ENCODE measurements around the gene SYNC.

The SYNC gene

GRCh38 chr1:32702599-32703478, at the start of gene SYNC:
Gene SYNC (minus strand): TSS chr1:32702770. CDS start chr1:32702660, 110 bp downstream.
- DNase-seq: peak; percentile 13

DNA sequence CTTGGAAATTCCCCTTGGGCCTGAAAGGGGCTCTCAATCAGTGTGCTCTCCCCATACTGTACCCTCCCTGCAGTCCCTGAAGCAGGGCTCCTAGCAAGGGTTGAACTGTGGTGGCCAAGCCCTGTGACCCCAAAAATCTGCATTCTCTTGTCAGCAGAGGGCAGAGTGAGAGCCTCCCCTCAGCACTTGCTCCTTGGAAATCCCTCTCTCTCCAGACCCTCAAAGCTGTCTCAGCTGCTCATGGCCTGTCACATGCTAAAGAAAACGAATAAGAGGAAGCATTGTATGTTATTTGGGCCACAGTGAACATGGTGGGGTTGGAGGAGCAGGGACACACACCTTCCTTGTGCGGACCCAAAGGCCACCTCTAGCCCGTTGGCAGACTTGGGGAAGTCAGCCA, 47.2 kb upstream of the SYNC start:
- DNase-seq: no peak

GRCh38 chr1:32749332-32749731, 46.8 kb upstream of the SYNC start:
- DNase-seq: no peak

DNA sequence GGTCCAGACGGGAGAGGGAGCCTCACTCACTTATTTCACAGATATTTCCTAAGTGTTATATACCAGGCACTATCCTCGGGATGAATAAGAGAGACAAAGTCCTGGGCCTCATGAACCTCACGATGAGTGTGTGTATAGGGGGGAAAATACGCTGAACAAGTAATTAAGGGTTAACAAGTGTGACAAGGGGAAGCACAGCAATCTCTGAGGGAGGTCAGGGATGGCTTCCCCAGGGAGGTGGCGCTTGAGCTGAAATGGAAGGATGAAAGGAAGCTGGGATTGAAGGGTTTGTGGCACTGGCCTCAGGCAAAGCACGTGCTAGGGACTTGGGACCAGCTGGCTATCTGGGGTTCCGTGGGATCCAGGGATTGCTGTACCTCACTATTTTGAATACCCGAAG, 46.4 kb upstream of the SYNC start:
- DNase-seq: no peak

GRCh38 chr1:32748348-32748747, 45.8 kb upstream of the SYNC start:
- no peak for DNase-seq

GRCh38 chr1:32746130-32746529, 43.6 kb upstream of the SYNC start:
- no peak for DNase-seq

GRCh38 chr1:32744071-32744425, 41.5 kb upstream of the SYNC start:
- no peak for DNase-seq

- DNase-seq: no peak
Observed at GRCh38 chr1:32743380-32744070, 41.0 kb upstream of the SYNC start.

DNA sequence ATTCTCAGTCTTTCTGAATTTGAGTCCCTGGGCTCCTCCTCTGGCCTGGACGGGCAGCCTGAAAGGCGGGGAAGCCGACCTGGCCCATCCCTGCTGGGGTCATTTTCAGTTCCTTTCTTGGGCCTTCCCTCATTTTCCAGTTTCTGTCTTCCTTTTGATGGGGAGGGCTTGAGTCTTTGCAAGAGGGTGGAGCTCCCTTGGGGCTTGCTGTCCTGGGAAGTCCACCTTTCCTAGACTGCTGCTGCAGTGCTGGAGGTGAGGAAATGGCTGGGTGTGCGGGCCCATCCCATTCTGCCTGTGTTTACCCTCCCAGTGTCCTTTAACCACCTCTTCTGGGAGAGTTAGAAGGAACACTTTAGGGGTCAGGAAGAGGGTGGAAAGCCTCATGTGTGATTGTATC, 40.4 kb upstream of the SYNC start:
- no peak for DNase-seq

- DNase-seq: no peak
Observed at GRCh38 chr1:32742199-32742947, 39.8 kb upstream of the SYNC start.

GRCh38 chr1:32741413-32742198, 39.0 kb upstream of the SYNC start:
- no peak for DNase-seq

DNA sequence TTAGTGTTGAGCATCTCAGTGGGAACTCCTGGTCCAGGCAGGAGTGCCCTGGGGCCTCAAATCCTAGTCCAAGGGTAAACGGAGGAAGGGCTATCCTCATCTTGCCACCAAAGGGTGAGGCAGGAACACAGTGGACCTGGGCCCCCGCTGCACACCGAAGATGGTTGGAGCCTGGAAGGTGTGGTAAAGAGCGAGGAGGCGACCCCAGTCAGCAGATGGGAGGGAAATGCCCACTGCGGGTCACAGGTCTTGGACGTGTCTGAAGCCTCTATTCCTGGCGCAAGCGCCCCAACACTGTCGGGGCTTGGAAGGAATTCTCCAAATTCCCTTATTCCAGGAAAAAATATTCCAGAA, 38.5 kb upstream of the SYNC start:
- no peak for DNase-seq

DNA sequence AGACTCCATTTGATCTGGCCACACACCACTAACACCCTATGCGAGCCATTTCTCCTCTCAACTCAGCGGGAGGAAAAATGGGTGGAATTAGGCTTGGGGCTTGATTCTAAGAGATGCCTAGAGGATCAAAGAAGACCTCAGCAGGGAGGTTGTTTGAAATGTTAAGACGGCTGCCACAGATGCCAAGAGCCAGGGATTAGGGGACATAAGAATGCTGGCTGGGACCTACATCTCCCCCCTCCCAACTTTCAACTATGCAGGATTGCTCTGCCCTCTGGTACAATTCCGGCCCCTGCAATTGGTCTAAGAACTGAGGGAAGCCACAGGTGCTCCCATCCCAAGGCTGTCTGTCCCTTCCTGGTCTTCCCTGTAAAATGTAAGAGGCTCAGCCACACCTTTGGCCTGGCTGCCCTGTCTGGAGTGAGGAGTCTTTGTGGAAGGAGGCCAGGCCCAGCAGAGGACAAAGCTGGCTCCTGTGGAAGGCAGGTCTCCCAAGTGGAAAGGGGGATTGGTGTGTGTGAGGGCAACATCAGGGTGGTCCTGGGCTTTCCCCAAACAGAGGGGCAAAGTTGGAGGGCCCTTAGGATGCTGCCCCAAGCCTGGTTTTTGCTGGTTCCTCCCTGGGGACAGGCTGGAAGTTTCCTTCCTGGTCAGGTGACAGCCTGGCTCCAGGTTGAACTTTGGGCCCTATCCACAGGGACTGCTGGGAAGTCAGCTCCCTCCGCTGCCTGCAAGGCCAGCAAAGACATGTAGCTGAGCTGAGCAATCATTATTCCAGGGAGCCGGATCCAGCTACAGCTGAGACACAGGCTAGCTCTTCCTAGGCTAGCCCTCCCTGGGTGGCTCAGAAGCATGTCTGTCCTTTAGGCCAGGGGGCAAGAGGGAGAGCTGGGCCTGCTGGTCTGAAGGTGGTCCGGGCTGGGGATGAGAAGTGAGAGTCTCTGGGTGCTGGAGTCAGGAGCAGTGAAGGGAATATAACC, 34.5 kb upstream of the SYNC start:
- no peak for DNase-seq

DNA sequence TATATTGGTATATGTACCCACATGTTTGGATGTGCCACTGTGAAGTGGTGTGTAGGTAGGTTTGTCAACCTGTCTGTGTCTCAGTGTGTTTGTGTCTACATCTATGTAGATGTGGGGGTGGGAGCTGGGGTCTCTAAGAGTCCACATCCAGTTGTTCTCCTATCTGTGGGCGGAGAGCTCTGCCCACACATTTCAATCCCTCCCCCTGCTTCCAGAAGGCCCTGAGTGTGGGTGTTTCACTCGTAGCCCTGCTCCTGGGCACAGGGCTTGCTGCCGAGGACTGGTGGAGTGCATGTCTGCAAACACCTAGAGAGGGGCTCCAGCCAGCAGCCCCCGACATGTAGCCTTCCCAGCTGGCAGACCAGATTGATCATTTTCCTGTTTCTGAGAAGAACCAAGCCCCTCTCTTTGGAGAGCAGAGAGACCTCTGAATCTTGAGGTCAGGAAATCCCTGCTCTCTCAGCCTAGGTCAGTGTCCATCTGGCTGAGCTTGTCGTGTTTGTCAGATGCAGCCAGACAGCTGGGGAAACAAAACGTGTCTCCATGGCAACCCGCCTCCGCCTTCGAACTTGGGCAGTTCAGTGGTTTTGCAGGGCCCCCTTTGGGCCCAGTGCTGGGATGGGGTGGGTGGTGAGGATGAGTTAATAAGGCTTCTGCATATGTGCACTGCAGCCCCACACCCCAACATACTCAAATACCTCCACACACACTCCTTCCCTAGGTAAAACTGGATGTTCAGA, 31.2 kb upstream of the SYNC start:
- no peak for DNase-seq

DNA sequence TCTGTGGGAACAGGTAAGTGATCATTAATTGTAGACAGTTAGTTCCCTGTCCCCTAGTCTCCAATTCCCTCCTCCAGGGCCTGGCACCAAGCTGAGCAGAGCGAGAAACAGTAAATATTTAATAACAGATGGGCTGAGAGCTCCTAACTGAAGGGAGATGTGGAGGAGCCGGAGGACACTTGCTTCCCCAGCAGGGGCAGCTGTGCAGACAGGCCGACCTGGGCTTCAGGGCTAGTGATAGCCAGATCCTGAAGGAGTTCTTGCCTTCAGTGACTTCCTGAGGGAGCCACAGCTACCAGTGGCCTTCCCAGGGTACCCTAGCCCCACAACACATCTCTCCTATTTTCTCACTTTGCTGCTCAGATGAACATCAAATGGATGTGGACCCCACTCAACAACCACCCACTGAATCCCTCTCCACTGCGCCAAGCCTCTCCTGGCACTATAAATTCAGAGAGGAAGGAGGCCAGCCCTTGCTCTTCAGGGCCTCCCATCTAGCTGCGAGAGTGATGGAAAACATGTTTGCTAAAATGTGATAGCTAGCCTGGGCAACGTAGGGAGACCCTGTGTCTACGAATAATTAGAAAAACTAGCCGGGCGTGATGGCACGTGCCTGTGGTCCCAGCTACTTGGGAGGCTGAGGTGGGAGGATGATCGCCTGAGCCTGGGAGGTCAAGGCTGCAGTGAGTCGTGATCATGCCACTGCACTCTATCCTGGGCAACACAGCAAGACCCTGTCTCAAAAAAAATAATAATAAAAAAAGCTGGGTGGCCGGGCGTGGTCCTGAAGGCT, 26.9 kb upstream of the SYNC start:
- DNase-seq: peak; percentile 19

DNA sequence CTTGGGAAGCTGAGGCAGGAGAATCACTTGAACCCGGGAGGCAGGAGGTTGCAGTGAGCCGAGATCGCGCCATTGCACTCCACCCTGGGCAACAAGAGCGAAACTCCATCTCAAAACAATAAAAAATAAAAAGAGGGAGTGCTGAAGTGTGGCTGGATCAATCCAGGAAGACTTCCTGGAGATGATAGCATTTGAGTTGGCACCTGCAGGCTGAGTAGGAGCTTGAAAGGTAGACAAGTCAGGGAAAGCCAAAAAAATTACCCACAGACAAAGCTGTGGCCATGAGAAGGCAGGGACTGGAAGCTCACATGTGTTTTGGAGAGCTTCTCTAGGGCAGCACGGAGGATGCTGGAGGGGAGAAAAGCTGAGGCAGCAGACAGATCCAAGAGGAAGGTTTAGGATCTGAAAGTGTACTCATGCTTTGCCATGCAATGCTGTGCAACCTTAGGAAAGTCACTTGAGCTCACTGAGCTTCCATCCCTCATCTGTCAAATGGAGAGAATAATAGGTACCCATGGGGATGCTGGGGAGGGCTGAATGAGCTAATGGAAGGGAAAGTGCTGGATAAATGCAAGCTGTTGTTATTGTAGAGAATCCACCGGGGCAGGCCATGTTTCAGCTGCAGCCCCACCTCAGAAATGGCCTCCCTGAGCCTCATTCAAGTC, 26.0 kb upstream of the SYNC start:
- DNase-seq: no peak

DNA sequence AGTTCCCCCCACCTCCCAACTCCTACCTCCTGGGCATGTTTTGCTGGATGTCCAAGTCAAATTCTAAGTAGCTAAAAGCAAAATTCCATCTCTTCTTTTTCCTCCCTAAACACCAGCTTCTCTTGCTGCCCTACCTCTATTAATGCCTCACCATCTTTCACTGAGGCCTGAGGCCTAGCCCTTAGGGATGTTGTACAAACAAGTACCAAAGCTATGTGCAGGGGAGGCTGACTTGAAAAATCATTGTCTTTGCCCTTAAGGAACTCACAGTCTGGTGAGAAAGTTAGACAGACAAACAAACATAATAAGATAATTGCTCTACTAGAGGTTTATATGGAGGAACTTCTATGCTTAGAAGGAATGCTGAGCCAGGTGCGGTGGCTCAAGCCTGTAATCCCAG, 25.3 kb upstream of the SYNC start:
- no peak for DNase-seq

- DNase-seq: no peak
Observed at GRCh38 chr1:32725615-32725982, 23.0 kb upstream of the SYNC start.
